HCT116 (cell line): ENCODE results near the gene CTBP1.

Experiments
- EZH2phosphoT487 ChIP-seq: fragments of 200-600 bp; IDR thresholded peaks from 2 replicates; pipeline ENCODE4 v1.6.1; 2018; ENCODE audit warnings: antibody characterized with exemption, borderline replicate concordance
- RAD21 ChIP-seq: IDR thresholded peaks from 2 replicates; pipeline ENCODE4 v1.6.1; 2012; ENCODE audit warnings: low read depth, mild to moderate bottlenecking

- TF ChIP-seq RAD21 = no peak
- no peak for TF ChIP-seq EZH2phosphoT487
Observed at GRCh38 chr4:1194010-1194900, 54.7 kb downstream of the CTBP1 start.
